DOHH2 (cell line): ENCODE measurements around the gene WWP2.

Experiments used
- H3F3A ChIP-seq: fragments of 200-600 bp; sonication (generic), shearing (Covaris generic); 2 replicates; pipeline ENCODE4 v1.6.0; 2016; ENCODE audit warnings: antibody characterized with exemption, mild to moderate bottlenecking; ENCODE audit not compliant: control insufficient read depth, insufficient read depth
- H3K27ac ChIP-seq: fragments of 200-600 bp; sonication (generic); 2 replicates; pipeline ENCODE4 v1.5.1; 2014; ENCODE audit warnings: low read depth, mild to moderate bottlenecking, low read length, moderate library complexity
- H3K27me3 ChIP-seq: fragments of 200-600 bp; sonication (generic); 2 replicates; pipeline ENCODE4 v1.6.1; 2014; ENCODE audit warnings: mild to moderate bottlenecking, low read length, mixed read lengths; ENCODE audit not compliant: control insufficient read depth
- H3K36me3 ChIP-seq: fragments of 200-600 bp; sonication (generic); 2 replicates; pipeline ENCODE4 v1.6.1; 2014; ENCODE audit warnings: mild to moderate bottlenecking, low read length, moderate library complexity, mixed read lengths; ENCODE audit not compliant: control insufficient read depth
- H3K4me1 ChIP-seq: fragments of 200-600 bp; sonication (generic); 2 replicates; pipeline ENCODE4 v1.6.1; 2014; ENCODE audit warnings: mild to moderate bottlenecking, low read length, mixed read lengths; ENCODE audit not compliant: control insufficient read depth
- H3K4me2 ChIP-seq: fragments of 200-600 bp; sonication (generic); 2 replicates; pipeline ENCODE4 v1.6.0; 2014; ENCODE audit warnings: mild to moderate bottlenecking, low read length, moderate library complexity
- H3K4me3 ChIP-seq: fragments of 200-600 bp; sonication (generic); 2 replicates; pipeline ENCODE4 v1.5.1; 2014; ENCODE audit warnings: mild to moderate bottlenecking, low read length, mixed read lengths
- H3K79me2 ChIP-seq: fragments of 200-600 bp; sonication (generic); 2 replicates; pipeline ENCODE4 v1.6.1; 2014; ENCODE audit warnings: mild to moderate bottlenecking, low read length, mixed read lengths; ENCODE audit not compliant: control insufficient read depth
- H3K9me2 ChIP-seq: fragments of 200-600 bp; sonication (generic); replicated peaks from 2 replicates; pipeline ENCODE4 v1.6.1; 2014; ENCODE audit warnings: mild to moderate bottlenecking, low read length, mixed read lengths; ENCODE audit not compliant: control insufficient read depth
- H3K9me3 ChIP-seq: fragments of 200-600 bp; sonication (generic); 2 replicates; pipeline ENCODE4 v1.6.1; 2014; ENCODE audit warnings: antibody characterized with exemption, low read length, mixed read lengths; ENCODE audit not compliant: control insufficient read depth, insufficient read depth
- H4K20me1 ChIP-seq: fragments of 200-600 bp; sonication (generic); 2 replicates; pipeline ENCODE4 v1.6.0; 2014; ENCODE audit warnings: low read depth, mild to moderate bottlenecking, antibody characterized with exemption, low read length, moderate library complexity; ENCODE audit not compliant: control insufficient read depth, insufficient read depth
- CTCF ChIP-seq: fragments of 200-600 bp; sonication (generic); IDR thresholded peaks from one replicate; pipeline ENCODE4 v1.5.1; 2014; ENCODE audit warnings: antibody characterized with exemption, mild to moderate bottlenecking, low read depth, low read length; ENCODE audit not compliant: poor library complexity, severe bottlenecking
- EZH2phosphoT487 ChIP-seq: fragments of 200-600 bp; sonication (generic); IDR thresholded peaks from 2 replicates; pipeline ENCODE4 v1.6.1; 2017; ENCODE audit warnings: borderline replicate concordance, mild to moderate bottlenecking, antibody characterized with exemption, low read length, moderate library complexity, mixed read lengths

The WWP2 gene

GRCh38 chr16:69934044-69934443 is 171.9 kb downstream of the WWP2 start:
- Histone ChIP-seq H3K4me3 (no peak overlapping the region), H3F3A (no peaks in the 10 kb centered on the region), H3K9me2 (no peaks in the 10 kb centered on the region), H3K4me2 (no peak overlapping the region), H3K79me2 (no peaks in the 10 kb centered on the region), H3K27me3 (no peaks in the 10 kb centered on the region), H4K20me1 (no peaks in the 10 kb centered on the region), H3K36me3 (peaks cover 15% of the 10 kb centered on the region; the same call in 1 of the 2 replicates), H3K4me1 (no peaks in the 10 kb centered on the region), H3K27ac (no peak overlapping the region), H3K9me3 (no peaks in the 10 kb centered on the region)
- no peak for TF ChIP-seq EZH2phosphoT487
- no peak for TF ChIP-seq CTCF

- peaks cover 19% of the 10 kb centered on the region for H3K36me3 ChIP-seq
- no peak overlapping the region for H3K27ac ChIP-seq
- TF ChIP-seq EZH2phosphoT487: no peak
- TF ChIP-seq CTCF: no peak
- no peaks in the 10 kb centered on the region for H4K20me1 ChIP-seq
- no peak overlapping the region for H3K4me3 ChIP-seq
- no peaks in the 10 kb centered on the region for H3K27me3 ChIP-seq
- no peaks in the 10 kb centered on the region for H3K4me1 ChIP-seq
- no peaks in the 10 kb centered on the region for H3F3A ChIP-seq
- no peaks in the 10 kb centered on the region for H3K9me3 ChIP-seq
- no peaks in the 10 kb centered on the region for H3K79me2 ChIP-seq
- no peak overlapping the region for H3K4me2 ChIP-seq
- no peaks in the 10 kb centered on the region for H3K9me2 ChIP-seq
These were observed 172.6 kb downstream of the WWP2 start for GRCh38 chr16:69934751-69935150.

GRCh38 chr16:69935278-69935711 is 173.2 kb downstream of the WWP2 start:
- H3K79me2 ChIP-seq: no peaks in the 10 kb centered on the region
- no peaks in the 10 kb centered on the region for H3K9me2 ChIP-seq
- no peak overlapping the region for H3K27ac ChIP-seq
- no peaks in the 10 kb centered on the region for H3K27me3 ChIP-seq
- H3F3A ChIP-seq: no peaks in the 10 kb centered on the region
- TF ChIP-seq EZH2phosphoT487: no peak
- TF ChIP-seq CTCF: no peak
- no peak overlapping the region for H3K4me3 ChIP-seq
- peaks cover 22% of the 10 kb centered on the region for H3K36me3 ChIP-seq
- H3K9me3 ChIP-seq: no peaks in the 10 kb centered on the region
- H4K20me1 ChIP-seq: no peaks in the 10 kb centered on the region
- H3K4me1 ChIP-seq: no peaks in the 10 kb centered on the region
- no peak overlapping the region for H3K4me2 ChIP-seq
